Activated CD8-positive, alpha-beta memory T cell treated with anti-CD3 and anti-CD28 coated beads, Interleukin-2, amount 10 ng/mL, durations not matched to agents 7 days and 5 days (primary cell): ENCODE results near the gene MEGF6. TPM values are rescaled to one million over a fixed set of nuclear protein-coding genes. Genes with fewer than 3 reads are reported as not detected.
A peak's percentile ranks its signal among the peaks of the same experiment; 100 is the strongest.

Source experiments
- ATAC-seq: fragments of 150-1000 bp; cut with Tn5 transposase; one replicate; pipeline ENCODE4 v1.10.0; 2021; ENCODE audit warnings: moderate library complexity
- CTCF ChIA-PET: fragments of 350-600 bp; sonication (Branson Sonifier 250); formaldehyde crosslinking; loops from one replicate; lab custom pipeline; 2021; ENCODE audit warnings: antibody characterized with exemption; lab: Charles Lee
- DNase-seq: peaks from one replicate; pipeline ENCODE4 v3.0.0-alpha.2; 2020
- H3K27ac Mint-ChIP-seq: one replicate; pipeline ENCODE4 v1.8.0; 2021; ENCODE audit warnings: mild to moderate bottlenecking, mixed read lengths
- H3K27me3 Mint-ChIP-seq: one replicate; pipeline ENCODE4 v1.8.0; 2021; ENCODE audit warnings: mixed read lengths
- H3K36me3 Mint-ChIP-seq: one replicate; pipeline ENCODE4 v1.8.0; 2021; ENCODE audit warnings: mild to moderate bottlenecking, mixed read lengths
- H3K4me1 Mint-ChIP-seq: one replicate; pipeline ENCODE4 v1.8.0; 2021; ENCODE audit warnings: mixed read lengths
- H3K4me3 Mint-ChIP-seq: one replicate; pipeline ENCODE4 v1.8.0; 2021; ENCODE audit warnings: mild to moderate bottlenecking, moderate library complexity, mixed read lengths
- H3K9me3 Mint-ChIP-seq: one replicate; pipeline ENCODE4 v1.8.0; 2022; ENCODE audit warnings: low read depth, mixed read lengths
- total RNA-seq, 2 experiments: library from RNA; stranded (reverse); gene quantifications; one replicate each; pipeline ENCODE4 v1.2.3, GENCODE V29; 2021

The MEGF6 gene
- total RNA-seq, 2 experiments from 2014 or later: 2.1 to 11.2 TPM

DNA sequence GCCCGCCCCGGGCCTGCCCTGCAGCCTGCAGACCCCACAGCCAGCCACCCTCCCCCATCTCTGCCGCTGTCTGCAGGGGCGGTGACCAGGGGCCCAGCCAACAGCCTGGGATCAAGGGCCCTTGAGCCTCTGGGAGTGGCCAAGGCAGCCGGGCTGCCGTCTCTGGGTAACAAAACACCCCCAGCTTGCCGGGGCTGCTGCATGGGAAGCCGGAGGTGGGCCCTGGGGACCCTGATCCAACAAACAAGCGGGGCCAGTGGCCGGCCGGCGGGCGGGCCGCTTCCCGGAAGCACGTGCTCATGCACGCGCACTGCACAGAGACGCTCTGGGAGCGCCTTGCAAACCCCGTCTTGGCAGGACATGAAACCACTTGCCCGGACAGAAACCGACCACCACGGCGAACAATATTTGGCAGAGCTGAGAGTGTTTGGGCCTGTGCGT lies 13.2 kb downstream of the MEGF6 start:
- no peaks in the 10 kb centered on the region for H3K36me3 Mint-ChIP-seq
- peaks cover 14% of the 10 kb centered on the region for H3K4me1 Mint-ChIP-seq
- H3K27me3 Mint-ChIP-seq: no peaks in the 10 kb centered on the region
- H3K27ac Mint-ChIP-seq: no peak overlapping the region
- ATAC-seq (no peak), DNase-seq (no peak)
- H3K9me3 Mint-ChIP-seq: no peaks in the 10 kb centered on the region
- CTCF ChIA-PET: interaction anchor here (1.7 kb wide), 1 partner anchor 21 kb away, joined by 8 read pairs; no protein-coding TSS in a partner anchor
- H3K4me3 Mint-ChIP-seq: peak overlapping the region; percentile 44

DNA sequence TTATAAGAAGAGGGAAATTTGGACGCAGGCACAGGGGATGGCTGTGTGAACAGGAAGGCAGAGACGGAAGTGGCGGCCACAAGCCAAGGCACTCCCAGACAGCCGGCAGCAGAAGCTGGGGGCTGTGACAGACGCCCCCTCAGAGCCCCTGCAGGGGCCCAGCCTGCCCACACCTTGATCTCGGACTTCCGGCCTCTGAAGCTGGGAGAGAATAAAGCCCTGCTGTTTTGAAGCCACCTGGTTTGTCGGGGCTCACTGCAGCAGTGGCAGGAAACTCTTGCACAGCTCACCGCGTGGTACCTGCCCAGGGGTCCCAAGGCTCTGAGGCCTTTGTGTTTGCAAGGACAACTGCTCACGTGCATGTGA lies 13.7 kb downstream of the MEGF6 start:
- no peaks in the 10 kb centered on the region for H3K27me3 Mint-ChIP-seq
- ATAC-seq (peak; percentile 64), DNase-seq (peak; percentile 43)
- no peaks in the 10 kb centered on the region for H3K9me3 Mint-ChIP-seq
- peak overlapping the region; percentile 75 for H3K27ac Mint-ChIP-seq
- H3K36me3 Mint-ChIP-seq: no peaks in the 10 kb centered on the region
- peaks cover 14% of the 10 kb centered on the region for H3K4me1 Mint-ChIP-seq
- CTCF ChIA-PET: interaction anchor here (1.2 kb wide), 1 partner anchor 21 kb away, joined by 3 read pairs; no protein-coding TSS in a partner anchor
- H3K4me3 Mint-ChIP-seq: peak overlapping the region; percentile 44

DNA sequence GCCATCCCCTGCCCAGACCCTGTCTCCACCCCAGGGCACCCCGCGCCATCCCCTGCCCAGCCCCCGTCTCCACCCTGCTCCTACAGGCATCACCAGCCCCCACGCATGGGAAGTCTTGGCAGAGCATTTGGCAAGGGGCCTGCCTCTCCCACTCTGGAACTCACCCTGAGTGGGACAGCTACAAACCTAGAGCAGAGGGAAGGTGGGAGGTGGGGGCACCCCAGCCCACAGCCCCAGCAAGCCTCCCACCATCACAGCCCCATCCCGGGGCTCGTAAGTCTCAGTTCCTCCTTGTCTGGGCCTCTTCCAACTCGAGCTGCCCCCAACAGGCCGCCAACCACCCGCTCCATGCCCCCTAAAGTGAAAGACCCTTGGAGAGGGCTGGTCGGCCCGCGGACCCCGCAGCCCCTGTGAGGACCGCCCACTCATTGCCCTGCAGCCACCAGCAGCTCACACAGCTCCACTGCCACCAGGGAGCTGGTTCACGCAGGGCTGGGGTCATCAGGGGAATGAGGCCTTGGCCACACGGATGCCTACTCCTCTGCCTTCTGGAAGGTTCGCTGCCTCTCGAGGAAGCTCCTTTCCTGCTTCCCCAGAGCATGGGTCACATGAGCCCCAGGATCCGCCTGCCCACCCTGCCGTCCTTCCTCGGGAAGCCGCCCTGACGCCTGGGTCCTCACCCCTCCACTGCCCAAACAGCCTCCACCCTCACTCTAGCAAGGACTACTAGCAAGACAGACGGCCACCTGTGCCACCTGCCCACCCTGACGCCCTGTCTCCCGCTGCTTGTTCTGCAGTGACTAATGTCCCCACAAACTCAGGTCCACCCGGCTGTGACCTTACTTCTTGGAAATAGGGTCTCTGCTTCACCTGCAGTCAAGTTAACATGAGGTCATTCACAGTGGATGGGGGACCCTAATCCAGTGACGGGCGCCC lies 14.4 kb downstream of the MEGF6 start:
- Mint-ChIP-seq H3K36me3 (no peaks in the 10 kb centered on the region), H3K4me3 (no peak overlapping the region), H3K27me3 (no peaks in the 10 kb centered on the region), H3K27ac (peak overlapping the region; percentile 40), H3K4me1 (peaks cover 14% of the 10 kb centered on the region), H3K9me3 (no peaks in the 10 kb centered on the region)
- no peak for DNase-seq
- ATAC-seq: no peak
- CTCF ChIA-PET: interaction anchor here (1.2 kb wide), 1 partner anchor 22 kb away, joined by 3 read pairs; no protein-coding TSS in a partner anchor

DNA sequence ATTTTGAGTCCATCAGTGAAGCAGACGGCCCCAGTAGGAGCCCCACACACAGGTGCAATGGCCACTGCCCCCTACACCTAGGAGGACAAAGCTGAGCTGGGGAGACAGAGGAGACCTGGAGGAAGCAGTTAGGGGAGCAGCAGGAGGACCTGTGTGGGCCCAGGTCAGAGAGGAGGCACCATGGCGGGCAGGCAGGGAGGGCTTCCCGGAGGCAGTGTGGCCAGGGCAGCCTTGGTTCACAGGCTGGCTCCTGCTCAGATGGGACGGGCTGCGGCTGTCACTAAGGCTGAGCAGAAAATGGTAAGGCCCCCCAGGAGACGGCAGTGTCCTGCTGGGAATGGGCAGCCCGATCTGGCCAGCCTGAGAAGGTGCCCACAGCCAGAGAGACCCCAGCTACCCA lies 15.4 kb downstream of the MEGF6 start:
- no peak overlapping the region for H3K4me3 Mint-ChIP-seq

DNA sequence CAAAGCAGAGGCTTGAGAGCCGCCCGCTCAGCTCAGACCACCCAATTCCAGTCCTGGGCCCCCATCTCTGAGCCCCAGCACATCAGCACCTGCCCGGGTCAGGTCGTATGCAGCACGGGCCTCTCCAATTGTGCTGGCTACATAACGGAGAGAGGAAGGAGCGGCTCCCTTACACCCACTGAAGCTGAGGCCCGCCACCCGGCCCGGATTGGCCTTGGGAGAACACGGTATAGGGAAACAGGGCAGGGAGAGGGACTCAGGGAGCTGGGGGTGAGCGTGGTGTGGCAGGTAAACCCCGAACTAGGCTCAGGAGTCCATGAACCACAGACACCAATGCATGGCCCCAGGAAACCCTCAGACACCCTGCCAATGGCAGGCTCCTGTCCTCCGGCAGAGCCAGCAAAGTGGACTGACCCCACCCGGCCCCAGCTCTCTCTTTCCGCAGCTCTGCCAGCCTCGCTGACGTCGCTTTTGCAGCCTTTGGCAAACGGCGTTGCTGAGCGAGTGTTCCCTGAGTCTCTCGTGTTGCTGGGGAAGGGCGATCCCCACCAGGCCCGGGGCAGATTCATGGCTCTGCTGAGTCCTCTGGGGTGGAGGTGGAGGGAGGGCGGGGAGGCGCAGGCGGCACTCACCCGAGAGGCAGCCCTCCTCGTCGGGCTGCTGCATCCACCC lies 16.5 kb downstream of the MEGF6 start:
- ATAC-seq (no peak), DNase-seq (no peak)
- Mint-ChIP-seq H3K4me1 (peaks cover 14% of the 10 kb centered on the region), H3K4me3 (no peak overlapping the region), H3K9me3 (no peaks in the 10 kb centered on the region), H3K27ac (no peak overlapping the region), H3K27me3 (no peaks in the 10 kb centered on the region), H3K36me3 (no peaks in the 10 kb centered on the region)
- CTCF ChIA-PET: interaction anchor here (1.0 kb wide), 1 partner anchor 20 kb away, joined by 3 read pairs; no protein-coding TSS in a partner anchor

More for the DNA sequence above, 15.4 kb downstream of the MEGF6 start:
- Mint-ChIP-seq H3K27ac (no peak overlapping the region), H3K27me3 (no peaks in the 10 kb centered on the region), H3K36me3 (no peaks in the 10 kb centered on the region), H3K4me1 (peaks cover 14% of the 10 kb centered on the region), H3K9me3 (no peaks in the 10 kb centered on the region)
- CTCF ChIA-PET: no interaction called here
- DNase-seq (no peak), ATAC-seq (no peak)

DNA sequence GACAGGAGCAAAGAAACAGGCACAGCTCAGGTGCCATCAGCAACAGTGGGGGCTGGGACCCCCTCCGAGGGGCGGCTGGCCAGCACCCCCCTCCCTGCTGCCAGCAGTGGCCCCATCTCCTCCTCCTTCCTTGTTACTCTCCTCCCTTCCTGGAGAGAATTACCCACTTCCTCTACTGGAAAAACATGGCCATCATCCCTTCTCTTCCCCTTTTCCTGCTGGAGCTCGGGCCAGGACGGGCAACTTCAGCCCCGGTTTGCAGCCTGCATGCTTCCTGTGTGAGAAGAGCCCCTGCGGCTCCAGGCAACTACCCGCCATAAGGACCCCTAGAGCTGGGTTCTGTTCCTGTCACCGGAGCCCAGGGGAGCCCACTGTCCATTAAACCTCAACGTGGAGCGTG lies 17.6 kb downstream of the MEGF6 start:
- Mint-ChIP-seq H3K27me3 (no peaks in the 10 kb centered on the region), H3K4me1 (peaks cover 14% of the 10 kb centered on the region), H3K36me3 (no peaks in the 10 kb centered on the region), H3K27ac (no peak overlapping the region), H3K4me3 (no peak overlapping the region), H3K9me3 (no peaks in the 10 kb centered on the region)
- CTCF ChIA-PET: no interaction called here
- DNase-seq: no peak
- ATAC-seq: no peak

GRCh38 chr1:3593334-3593733 lies 18.0 kb downstream of the MEGF6 start:
- Mint-ChIP-seq H3K4me3 (no peak overlapping the region), H3K27me3 (no peaks in the 10 kb centered on the region), H3K27ac (no peak overlapping the region), H3K9me3 (no peaks in the 10 kb centered on the region), H3K4me1 (peaks cover 13% of the 10 kb centered on the region), H3K36me3 (no peaks in the 10 kb centered on the region)
- ATAC-seq (no peak), DNase-seq (no peak)
- CTCF ChIA-PET: no interaction called here

DNA sequence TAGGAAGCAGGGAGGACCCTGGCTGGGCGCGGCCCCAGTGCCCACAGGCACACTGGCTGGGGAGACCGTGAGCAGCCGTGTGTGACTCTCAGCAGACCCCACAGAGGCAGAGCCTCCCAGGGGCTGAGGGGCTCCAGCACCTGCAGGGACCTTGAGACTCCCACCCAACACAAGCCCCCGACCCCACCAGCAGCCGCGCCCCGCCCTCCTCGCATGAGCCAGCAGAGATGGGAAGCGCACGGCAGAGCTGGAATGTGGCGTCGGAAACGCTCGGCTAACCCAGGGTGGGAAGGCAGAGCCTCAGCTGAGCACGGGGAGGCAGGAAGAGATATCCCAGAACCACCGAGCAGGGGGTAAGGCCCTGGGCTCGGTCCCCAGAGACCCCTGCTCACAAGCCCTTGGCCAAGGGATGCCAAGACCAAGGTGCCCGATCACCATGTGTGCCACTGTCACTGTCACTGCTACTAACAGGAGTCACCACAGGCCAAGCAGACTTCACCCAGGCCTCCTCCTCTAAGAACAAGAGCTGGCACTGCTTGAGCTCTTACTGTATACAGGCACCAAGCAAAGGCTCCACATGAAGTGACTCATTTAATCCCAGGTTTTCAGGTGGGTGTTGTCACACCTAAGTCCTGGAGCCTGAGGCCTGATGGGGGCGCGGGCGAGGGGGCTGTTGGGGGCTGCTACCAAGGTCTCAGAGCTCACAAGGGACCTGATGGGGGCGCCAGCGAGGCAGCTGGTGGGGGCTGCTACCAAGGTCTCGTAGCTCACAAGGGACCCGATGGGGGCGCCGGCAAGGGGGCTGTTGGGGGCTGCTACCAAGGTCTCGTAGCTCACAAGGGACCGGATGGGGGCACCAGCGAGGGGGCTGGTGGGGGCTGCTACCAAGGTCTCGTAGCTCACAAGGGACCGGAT lies 20.1 kb downstream of the MEGF6 start:
- no peak for DNase-seq
- H3K36me3 Mint-ChIP-seq: no peaks in the 10 kb centered on the region
- CTCF ChIA-PET: no interaction called here
- H3K27ac Mint-ChIP-seq: no peak overlapping the region
- H3K9me3 Mint-ChIP-seq: no peaks in the 10 kb centered on the region
- H3K27me3 Mint-ChIP-seq: no peaks in the 10 kb centered on the region
- no peak for ATAC-seq
- no peaks in the 10 kb centered on the region for H3K4me1 Mint-ChIP-seq
- H3K4me3 Mint-ChIP-seq: no peak overlapping the region

GRCh38 chr1:3590139-3590763 lies 21.1 kb downstream of the MEGF6 start:
- no peaks in the 10 kb centered on the region for H3K27me3 Mint-ChIP-seq
- ATAC-seq: no peak
- H3K27ac Mint-ChIP-seq: no peak overlapping the region
- CTCF ChIA-PET: no interaction called here
- no peak for DNase-seq
- no peaks in the 10 kb centered on the region for H3K4me1 Mint-ChIP-seq
- H3K36me3 Mint-ChIP-seq: no peaks in the 10 kb centered on the region
- no peak overlapping the region for H3K4me3 Mint-ChIP-seq
- H3K9me3 Mint-ChIP-seq: no peaks in the 10 kb centered on the region

- no peaks in the 10 kb centered on the region for H3K4me1 Mint-ChIP-seq
- H3K4me3 Mint-ChIP-seq: no peak overlapping the region
- no peak overlapping the region for H3K27ac Mint-ChIP-seq
- CTCF ChIA-PET: interaction anchor here (0.7 kb wide), 1 partner anchor 31 kb away, joined by 3 read pairs; no protein-coding TSS in a partner anchor
- no peak for ATAC-seq
- H3K9me3 Mint-ChIP-seq: no peaks in the 10 kb centered on the region
- no peaks in the 10 kb centered on the region for H3K27me3 Mint-ChIP-seq
- no peaks in the 10 kb centered on the region for H3K36me3 Mint-ChIP-seq
- no peak for DNase-seq
Measured at GRCh38 chr1:3588395-3588794, 22.9 kb downstream of the MEGF6 start.

- no peak for ATAC-seq
- Mint-ChIP-seq H3K27me3 (no peaks in the 10 kb centered on the region), H3K36me3 (no peaks in the 10 kb centered on the region), H3K4me3 (no peak overlapping the region), H3K9me3 (no peaks in the 10 kb centered on the region), H3K4me1 (no peaks in the 10 kb centered on the region), H3K27ac (no peak overlapping the region)
- no peak for DNase-seq
- CTCF ChIA-PET: no interaction called here
Measured at GRCh38 chr1:3586986-3587759, 24.1 kb downstream of the MEGF6 start.

- Mint-ChIP-seq H3K4me3 (no peak overlapping the region), H3K4me1 (no peaks in the 10 kb centered on the region), H3K27me3 (no peaks in the 10 kb centered on the region), H3K27ac (no peak overlapping the region), H3K36me3 (no peaks in the 10 kb centered on the region), H3K9me3 (no peaks in the 10 kb centered on the region)
- CTCF ChIA-PET: no interaction called here
- ATAC-seq (no peak), DNase-seq (no peak)
Measured at GRCh38 chr1:3585940-3586568, 25.3 kb downstream of the MEGF6 start.
